Hepatocyte (in vitro differentiated cells): ENCODE data around the gene C19orf85. TPM values are rescaled to one million over a fixed set of nuclear protein-coding genes. Genes with fewer than 3 reads are reported as not detected.

ENCODE experiments used
- DNase-seq: peaks from one replicate; pipeline ENCODE4 v3.0.0-alpha.2; 2016; ENCODE audit warnings: low spot score
- H2AFZ ChIP-seq: fragments of 200-600 bp; sonication (generic); 2 replicates; pipeline ENCODE4 v1.6.0; 2016; ENCODE audit warnings: antibody characterized with exemption, mild to moderate bottlenecking
- H3K27ac ChIP-seq: fragments of 200-600 bp; sonication (generic); 2 replicates; pipeline ENCODE4 v1.5.1; 2016; ENCODE audit warnings: mild to moderate bottlenecking
- H3K27me3 ChIP-seq: fragments of 200-600 bp; sonication (generic); 2 replicates; pipeline ENCODE4 v1.6.1; 2016
- H3K36me3 ChIP-seq: fragments of 200-600 bp; sonication (generic); replicated peaks from 2 replicates; pipeline ENCODE4 v1.5.1; 2016; ENCODE audit warnings: low read depth; ENCODE audit not compliant: insufficient read depth
- H3K4me1 ChIP-seq: fragments of 200-600 bp; sonication (generic); 2 replicates; pipeline ENCODE4 v1.5.1; 2016; ENCODE audit warnings: mild to moderate bottlenecking, moderate library complexity; ENCODE audit not compliant: insufficient read depth
- H3K4me2 ChIP-seq: fragments of 200-600 bp; sonication (generic); 2 replicates; pipeline ENCODE4 v1.6.0; 2016
- H3K4me3 ChIP-seq: fragments of 200-600 bp; sonication (generic); 2 replicates; pipeline ENCODE4 v1.5.1; 2016; ENCODE audit warnings: mild to moderate bottlenecking
- H3K79me2 ChIP-seq: fragments of 200-600 bp; sonication (generic); 2 replicates; pipeline ENCODE4 v1.6.0; 2017; ENCODE audit warnings: mild to moderate bottlenecking
- H3K9me2 ChIP-seq: fragments of 200-600 bp; sonication (generic); replicated peaks from 2 replicates; pipeline ENCODE4 v1.6.0; 2017; ENCODE audit warnings: mild to moderate bottlenecking; ENCODE audit not compliant: insufficient read depth
- H3K9me3 ChIP-seq: fragments of 200-600 bp; sonication (generic); 2 replicates; pipeline ENCODE4 v1.5.1; 2016; ENCODE audit warnings: low read depth, mild to moderate bottlenecking
- H4K20me1 ChIP-seq: fragments of 200-600 bp; sonication (generic); 2 replicates; pipeline ENCODE4 v1.6.0; 2016; ENCODE audit warnings: mild to moderate bottlenecking; ENCODE audit not compliant: insufficient read depth, poor library complexity, severe bottlenecking
- EZH2 ChIP-seq: fragments of 200-600 bp; sonication (generic); IDR thresholded peaks from 2 replicates; pipeline ENCODE4 v1.6.1; 2016; ENCODE audit warnings: antibody characterized with exemption, mild to moderate bottlenecking, borderline replicate concordance
- EZH2phosphoT487 ChIP-seq: fragments of 200-600 bp; sonication (generic); IDR thresholded peaks from one replicate; pipeline ENCODE4 v1.6.1; 2018; ENCODE audit warnings: antibody characterized with exemption, mild to moderate bottlenecking, low read depth, moderate library complexity; ENCODE audit not compliant: unreplicated experiment, severe bottlenecking
- WGBS: methylation state at CpG from one replicate; pipeline ENCODE4 v1.1.6; 2016; ENCODE audit warnings: low lambda C conversion rate; ENCODE audit errors: missing lambda C conversion rate; 5-methylcytosine and 5-hydroxymethylcytosine counted together
- polyA plus RNA-seq: library from polyadenylated mRNA; unstranded; fragments of >200 nt; fragmentation: Nextera tagmentation; extraction: Ambion mirVana; gene quantifications from 2 replicates; pipeline ENCODE4 v1.2.1, GENCODE V29; 2016
- total RNA-seq: library from RNA; depleted of rRNA; stranded (reverse); fragments of >200 nt; gene quantifications from 2 replicates; pipeline ENCODE4 v1.2.3, GENCODE V29; 2014
- TF ChIP-seq, protein P1 (sequence below): fragments of 200-600 bp; sonication (generic); IDR thresholded peaks from 2 replicates; pipeline ENCODE4 v1.5.1; 2016; ENCODE audit warnings: antibody characterized with exemption, mild to moderate bottlenecking; ENCODE audit not compliant: poor library complexity

Gene C19orf85
- total and polyA plus RNA-seq, 2 experiments from 2014 or later, result not detected

DNA sequence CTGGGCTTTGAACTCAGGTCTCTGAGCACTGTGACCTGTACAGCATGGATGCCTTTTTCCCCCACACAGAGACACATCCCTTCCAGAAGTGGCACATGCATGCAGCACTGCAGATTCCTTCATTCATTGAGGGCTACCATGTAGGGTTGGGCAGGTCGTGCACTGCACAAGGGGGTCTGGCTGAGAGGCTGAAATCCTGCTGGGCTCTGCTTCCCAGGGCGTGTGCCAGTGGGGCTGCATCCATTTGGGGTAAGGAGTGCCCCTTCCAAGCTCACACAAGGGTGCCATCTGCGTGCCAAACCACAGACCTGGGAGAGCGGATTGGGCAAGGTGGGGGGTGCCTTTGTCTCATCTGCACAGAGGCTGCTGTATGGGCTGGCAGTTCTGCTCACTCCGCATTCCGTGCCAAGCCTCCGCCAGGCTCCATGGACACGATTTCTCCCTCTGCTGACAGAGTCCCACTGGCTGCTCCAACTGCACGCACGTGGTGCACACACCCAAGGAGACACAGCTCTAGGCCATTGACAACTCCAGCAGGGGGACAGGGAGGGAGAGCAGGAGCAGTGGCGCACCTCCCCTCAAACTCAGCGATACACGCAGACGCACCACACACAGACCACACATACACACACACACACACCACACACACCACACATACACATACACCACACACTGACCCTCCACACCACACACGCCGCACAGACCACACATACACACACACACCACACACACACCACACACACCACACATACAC lies 17.0 kb downstream of the C19orf85 start:
- H3K4me3 ChIP-seq, result no peak overlapping the region
- H4K20me1 ChIP-seq, result no peaks in the 10 kb centered on the region
- no peaks in the 10 kb centered on the region for H3K9me3 ChIP-seq
- peaks cover 11% of the 10 kb centered on the region for H3K4me1 ChIP-seq
- WGBS, result 31% methylated on average over 10 of the region's 16 CpGs
- no peaks in the 10 kb centered on the region for H3K79me2 ChIP-seq
- no peak for DNase-seq
- TF ChIP-seq, protein P1, sequence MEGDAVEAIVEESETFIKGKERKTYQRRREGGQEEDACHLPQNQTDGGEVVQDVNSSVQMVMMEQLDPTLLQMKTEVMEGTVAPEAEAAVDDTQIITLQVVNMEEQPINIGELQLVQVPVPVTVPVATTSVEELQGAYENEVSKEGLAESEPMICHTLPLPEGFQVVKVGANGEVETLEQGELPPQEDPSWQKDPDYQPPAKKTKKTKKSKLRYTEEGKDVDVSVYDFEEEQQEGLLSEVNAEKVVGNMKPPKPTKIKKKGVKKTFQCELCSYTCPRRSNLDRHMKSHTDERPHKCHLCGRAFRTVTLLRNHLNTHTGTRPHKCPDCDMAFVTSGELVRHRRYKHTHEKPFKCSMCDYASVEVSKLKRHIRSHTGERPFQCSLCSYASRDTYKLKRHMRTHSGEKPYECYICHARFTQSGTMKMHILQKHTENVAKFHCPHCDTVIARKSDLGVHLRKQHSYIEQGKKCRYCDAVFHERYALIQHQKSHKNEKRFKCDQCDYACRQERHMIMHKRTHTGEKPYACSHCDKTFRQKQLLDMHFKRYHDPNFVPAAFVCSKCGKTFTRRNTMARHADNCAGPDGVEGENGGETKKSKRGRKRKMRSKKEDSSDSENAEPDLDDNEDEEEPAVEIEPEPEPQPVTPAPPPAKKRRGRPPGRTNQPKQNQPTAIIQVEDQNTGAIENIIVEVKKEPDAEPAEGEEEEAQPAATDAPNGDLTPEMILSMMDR, result no peak
- TF ChIP-seq EZH2, result no peak
- TF ChIP-seq EZH2phosphoT487, result no peak
- H3K36me3 ChIP-seq, result no peaks in the 10 kb centered on the region
- no peak overlapping the region for H3K27ac ChIP-seq
- no peak overlapping the region for H2AFZ ChIP-seq
- H3K9me2 ChIP-seq, result no peaks in the 10 kb centered on the region
- peaks cover 67% of the 10 kb centered on the region for H3K27me3 ChIP-seq
- no peak overlapping the region for H3K4me2 ChIP-seq

- H3K27me3 ChIP-seq, result peaks cover 65% of the 10 kb centered on the region
- H4K20me1 ChIP-seq, result no peaks in the 10 kb centered on the region
- TF ChIP-seq, protein P1, result no peak
- TF ChIP-seq EZH2phosphoT487 (no peak), EZH2 (no peak)
- no peak overlapping the region for H3K4me2 ChIP-seq
- no peaks in the 10 kb centered on the region for H3K4me1 ChIP-seq
- no peaks in the 10 kb centered on the region for H3K79me2 ChIP-seq
- H3K9me2 ChIP-seq, result no peaks in the 10 kb centered on the region
- H3K4me3 ChIP-seq, result no peak overlapping the region
- DNase-seq, result no peak
- no peaks in the 10 kb centered on the region for H3K9me3 ChIP-seq
- H3K36me3 ChIP-seq, result no peaks in the 10 kb centered on the region
- no peak overlapping the region for H2AFZ ChIP-seq
- H3K27ac ChIP-seq, result no peak overlapping the region
- 80% methylated on average over 8 of the region's 8 CpGs for WGBS
Measured at GRCh38 chr19:55446060-55446459, 18.5 kb downstream of the C19orf85 start.

DNA sequence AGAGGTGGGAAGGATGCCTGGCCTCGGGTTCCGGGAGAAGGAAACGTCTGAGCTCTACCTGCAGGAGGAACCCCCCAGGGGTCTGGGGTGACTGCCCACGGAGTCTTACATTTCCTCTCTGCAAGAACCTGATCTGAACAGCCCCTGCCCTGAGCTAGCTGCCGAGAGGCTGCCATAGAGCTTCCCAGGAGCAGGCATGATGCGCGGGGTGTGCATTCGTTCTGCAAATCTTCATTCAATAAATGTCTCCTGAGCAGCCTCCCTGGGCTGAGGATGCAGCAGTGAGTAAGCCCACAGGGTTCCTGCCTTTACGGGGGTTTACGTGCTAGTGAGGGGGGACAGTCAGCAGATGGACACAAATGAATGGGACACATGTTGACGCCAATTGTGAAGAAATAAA lies 19.9 kb downstream of the C19orf85 start:
- Histone ChIP-seq H3K27me3 (peaks cover 69% of the 10 kb centered on the region), H3K9me2 (no peaks in the 10 kb centered on the region), H4K20me1 (no peaks in the 10 kb centered on the region), H3K4me3 (no peak overlapping the region), H3K4me1 (no peaks in the 10 kb centered on the region), H3K9me3 (no peaks in the 10 kb centered on the region), H3K36me3 (no peaks in the 10 kb centered on the region), H3K27ac (no peak overlapping the region), H2AFZ (no peak overlapping the region), H3K79me2 (no peaks in the 10 kb centered on the region), H3K4me2 (no peak overlapping the region)
- WGBS, result 58% methylated on average over 11 of the region's 11 CpGs
- no peak for DNase-seq
- TF ChIP-seq EZH2phosphoT487, result no peak
- TF ChIP-seq, protein P1, result no peak
- no peak for TF ChIP-seq EZH2
